IPS-11a (cell line): ENCODE data around the gene SLC25A6.
"Not testable (repeated sequence)": the region's sequence is repeated elsewhere in the genome, so short reads cannot be mapped to it uniquely, and the experiment has no call there.

Experiments
- H3K4me3 ChIP-seq: one replicate; pipeline ENCODE4 v1.5.1; 2013; ENCODE audit warnings: low read depth, low read length, control low read depth

SLC25A6 gene

GRCh38 chrX:1355131-1356046, 36.5 kb downstream of the SLC25A6 start:
- H3K4me3 ChIP-seq = no peak overlapping the region

- H3K4me3 ChIP-seq = no peak overlapping the region
Observed at GRCh38 chrX:1354036-1355019, 37.6 kb downstream of the SLC25A6 start.

- no peak overlapping the region for H3K4me3 ChIP-seq
Observed at GRCh38 chrX:1351981-1352714, 39.8 kb downstream of the SLC25A6 start.

- not testable (repeated sequence) for H3K4me3 ChIP-seq
Observed at GRCh38 chrX:1349606-1350005, 42.3 kb downstream of the SLC25A6 start.

- H3K4me3 ChIP-seq = no peak overlapping the region
Observed at GRCh38 chrX:1341545-1342184, 50.2 kb downstream of the SLC25A6 start.

- no peak overlapping the region for H3K4me3 ChIP-seq
Observed at GRCh38 chrX:1336948-1337779, 54.7 kb downstream of the SLC25A6 start.

DNA sequence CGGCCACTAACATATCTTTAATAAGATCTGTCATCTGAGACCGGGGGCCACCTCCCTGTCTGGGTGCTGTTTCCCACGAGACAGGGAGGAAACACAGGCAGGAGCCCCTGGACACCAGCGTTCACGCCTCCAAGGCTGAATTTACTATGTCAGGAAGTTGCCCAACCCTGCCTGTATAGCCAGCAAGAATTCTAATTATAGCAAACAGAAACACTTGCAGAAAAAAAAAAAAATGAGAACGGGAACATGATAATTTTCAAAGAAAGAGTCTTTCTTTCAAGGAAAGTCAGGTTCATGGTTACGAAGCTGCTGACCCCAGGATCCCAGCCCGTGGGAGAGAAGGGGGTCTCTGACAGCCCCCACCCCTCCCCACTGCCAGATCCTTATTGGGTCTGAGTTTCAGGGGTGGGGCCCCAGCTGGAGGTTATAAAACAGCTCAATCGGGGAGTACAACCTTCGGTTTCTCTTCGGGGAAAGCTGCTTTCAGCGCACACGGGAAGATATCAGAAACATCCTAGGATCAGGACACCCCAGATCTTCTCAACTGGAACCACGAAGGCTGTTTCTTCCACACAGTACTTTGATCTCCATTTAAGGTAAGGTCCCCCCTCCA, 55.5 kb downstream of the SLC25A6 start, which contains the start of gene IL3RA:
TSS of gene IL3RA (plus strand) at position 455 of the 613 bp plus-strand sequence. CDS start 4,981 bp downstream, outside the sequence.
- no peak within 1 kb of the TSS for H3K4me3 ChIP-seq
